Thoracic aorta (tissue), 2 donors: ENCODE results near the gene BIRC5. TPM values are rescaled to one million over a fixed set of nuclear protein-coding genes. Genes with fewer than 3 reads are reported as not detected.
A peak's percentile ranks its signal among the peaks of the same experiment; 100 is the strongest.

ENCODE experiments used
- ATAC-seq: fragments of 150-250 bp; one replicate; pipeline ENCODE4 v1.8.0; 2017; ENCODE audit warnings: low read depth; ENCODE audit not compliant: insufficient number of reproducible peaks, low FRiP score
- DNase-seq: peaks from one replicate; pipeline ENCODE4 v3.0.0-alpha.2; 2020; ENCODE audit warnings: low spot score
- H3K27ac ChIP-seq, 2 donors: fragments of 200-600 bp; sonication (generic); 1 replicate in 1 of 2; 2 replicates in 1 of 2; pipeline ENCODE4 v1.5.1; 2016; ENCODE audit warnings: mild to moderate bottlenecking in 2 of 2, moderate library complexity in 2 of 2
- H3K27me3 ChIP-seq: fragments of 200-600 bp; sonication (generic); replicated peaks from 2 replicates; pipeline ENCODE4 v1.6.0; 2016; ENCODE audit warnings: mild to moderate bottlenecking; ENCODE audit not compliant: insufficient read depth
- H3K36me3 ChIP-seq: fragments of 200-600 bp; sonication (generic); one replicate; pipeline ENCODE4 v1.5.1; 2016
- H3K4me1 ChIP-seq, 2 donors: fragments of 200-600 bp; sonication (generic); 1 replicate in 1 of 2; 2 replicates in 1 of 2; pipeline versions ENCODE4 v1.5.1 to v1.6.0; 2016; ENCODE audit warnings: low read depth in 2 of 2, mild to moderate bottlenecking in 1 of 2; ENCODE audit not compliant: control insufficient read depth in 1 of 2
- H3K4me3 ChIP-seq: fragments of 200-600 bp; sonication (generic); 2 replicates; pipeline ENCODE4 v1.5.1; 2016; ENCODE audit warnings: mild to moderate bottlenecking
- H3K9me3 ChIP-seq: fragments of 200-600 bp; sonication (generic); 2 replicates; pipeline ENCODE4 v1.5.1; 2016
- total RNA-seq, 2 donors: library from RNA; depleted of rRNA; stranded (reverse); fragments of >200 nt; gene quantifications; one replicate each; pipeline versions ENCODE4 v1.1.0 to v1.2.3, GENCODE V29; 2016
- TF ChIP-seq, protein P1 (sequence below): fragments of 200-600 bp; sonication (generic); IDR thresholded peaks from one replicate; pipeline ENCODE4 v1.5.1; 2019; ENCODE audit warnings: antibody characterized with exemption

Gene BIRC5
- total RNA-seq, 2 donors from 2014 or later = 0.14 to 4.2 TPM

DNA sequence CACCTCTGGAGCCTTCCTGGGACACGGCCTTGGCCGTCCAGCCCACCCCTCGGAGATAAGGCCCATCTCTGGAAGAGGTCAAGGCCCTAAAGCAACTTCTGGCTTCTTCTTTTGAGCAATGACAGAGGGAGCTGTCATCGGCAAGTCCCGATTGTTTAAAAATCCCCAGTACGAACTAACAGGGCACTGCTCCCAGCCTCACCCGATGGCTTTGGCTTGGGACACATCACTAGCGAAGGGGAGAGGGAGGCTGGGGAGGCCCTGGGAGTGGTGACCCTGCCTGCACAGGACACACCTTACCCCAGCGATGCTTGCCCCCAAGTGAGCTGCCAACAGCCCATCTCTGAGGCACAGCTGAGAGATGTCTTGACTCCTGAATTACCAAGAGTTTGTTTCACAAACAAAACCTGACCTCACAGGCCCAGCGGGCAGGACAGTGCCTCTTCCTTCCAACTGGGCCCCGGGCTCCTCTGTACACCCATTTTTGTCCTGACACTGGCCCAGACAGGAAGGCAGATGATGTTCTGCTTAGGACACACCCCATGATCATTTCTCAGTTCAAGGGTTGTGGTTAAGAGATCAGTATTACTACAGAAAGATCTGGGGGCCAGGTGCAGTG lies 40.8 kb upstream of the BIRC5 start:
- Histone ChIP-seq H3K27ac (peak overlapping the region; percentile 67 to 85), H3K4me1 (peaks cover 34 to 76% of the 10 kb centered on the region in 2 donors), H3K27me3 (no peaks in the 10 kb centered on the region), H3K9me3 (no peaks in the 10 kb centered on the region), H3K4me3 (no peak overlapping the region), H3K36me3 (no peaks in the 10 kb centered on the region)
- no peak for ATAC-seq
- TF ChIP-seq, protein P1, sequence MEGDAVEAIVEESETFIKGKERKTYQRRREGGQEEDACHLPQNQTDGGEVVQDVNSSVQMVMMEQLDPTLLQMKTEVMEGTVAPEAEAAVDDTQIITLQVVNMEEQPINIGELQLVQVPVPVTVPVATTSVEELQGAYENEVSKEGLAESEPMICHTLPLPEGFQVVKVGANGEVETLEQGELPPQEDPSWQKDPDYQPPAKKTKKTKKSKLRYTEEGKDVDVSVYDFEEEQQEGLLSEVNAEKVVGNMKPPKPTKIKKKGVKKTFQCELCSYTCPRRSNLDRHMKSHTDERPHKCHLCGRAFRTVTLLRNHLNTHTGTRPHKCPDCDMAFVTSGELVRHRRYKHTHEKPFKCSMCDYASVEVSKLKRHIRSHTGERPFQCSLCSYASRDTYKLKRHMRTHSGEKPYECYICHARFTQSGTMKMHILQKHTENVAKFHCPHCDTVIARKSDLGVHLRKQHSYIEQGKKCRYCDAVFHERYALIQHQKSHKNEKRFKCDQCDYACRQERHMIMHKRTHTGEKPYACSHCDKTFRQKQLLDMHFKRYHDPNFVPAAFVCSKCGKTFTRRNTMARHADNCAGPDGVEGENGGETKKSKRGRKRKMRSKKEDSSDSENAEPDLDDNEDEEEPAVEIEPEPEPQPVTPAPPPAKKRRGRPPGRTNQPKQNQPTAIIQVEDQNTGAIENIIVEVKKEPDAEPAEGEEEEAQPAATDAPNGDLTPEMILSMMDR = no peak
- DNase-seq = no peak

DNA sequence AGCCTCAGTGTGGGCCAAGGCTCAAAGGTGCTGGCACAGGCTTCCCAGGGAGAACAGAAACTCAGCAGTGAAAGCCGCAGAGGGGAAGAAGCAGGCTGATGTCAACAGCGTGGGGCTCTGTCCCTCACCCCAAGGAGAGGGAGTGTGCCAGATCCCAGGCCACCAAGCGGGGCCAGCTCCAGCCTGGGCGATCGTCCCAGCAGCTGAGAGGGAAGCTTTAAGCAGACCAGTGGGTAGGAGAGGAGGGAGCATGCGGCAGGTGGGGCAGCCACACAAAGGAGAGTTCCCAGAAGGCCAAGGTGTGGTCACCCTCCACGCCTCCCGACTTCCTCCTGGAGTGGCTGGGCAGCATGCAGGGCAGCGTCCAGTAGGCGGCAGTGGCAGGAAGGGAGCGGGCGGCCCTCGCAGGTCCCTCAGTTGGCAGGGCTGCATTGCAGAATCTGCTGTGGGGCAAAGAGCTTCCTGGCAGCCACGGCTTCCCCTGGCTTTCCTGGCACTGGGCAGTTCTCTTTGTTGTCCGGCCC lies 39.6 kb upstream of the BIRC5 start:
- peaks cover 37 to 78% of the 10 kb centered on the region in 2 donors for H3K4me1 ChIP-seq

DNA sequence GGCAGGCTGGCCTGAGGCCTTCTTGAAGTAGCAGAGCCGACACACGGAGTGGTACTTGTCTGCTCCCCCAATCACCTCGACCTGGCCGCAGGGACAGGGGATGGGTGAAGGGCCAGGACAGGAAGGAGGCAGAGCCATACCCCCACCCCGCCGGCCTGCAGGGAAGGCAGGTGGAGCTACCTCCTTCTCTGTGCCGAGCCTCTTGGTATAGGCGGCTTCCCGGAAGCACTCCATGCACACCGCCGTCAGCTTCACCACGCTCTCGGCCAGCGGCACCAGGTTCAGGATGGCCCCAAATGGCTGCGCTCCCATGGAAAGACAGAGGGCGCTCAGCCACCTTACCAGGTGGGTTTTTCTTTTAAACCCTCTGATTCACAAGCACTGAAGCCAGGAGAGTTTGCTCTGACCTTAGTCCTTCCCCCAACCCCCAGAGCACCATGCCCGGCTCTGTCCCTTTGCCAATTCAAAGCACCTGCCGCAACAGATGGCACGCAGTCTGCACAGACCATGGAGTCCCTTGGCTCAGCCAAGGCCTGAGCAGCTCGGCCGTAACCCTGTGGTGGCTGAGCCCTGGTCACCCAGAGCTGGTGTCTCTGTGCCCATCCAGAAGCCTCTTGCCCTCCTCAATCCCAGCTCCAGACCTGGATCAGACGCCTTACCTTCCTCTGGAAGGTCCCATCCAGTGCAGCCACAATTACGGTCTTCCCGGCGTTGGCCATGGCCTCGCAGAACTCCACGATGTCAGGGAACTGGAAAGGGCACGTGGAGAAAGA lies 39.0 kb upstream of the BIRC5 start:
- Histone ChIP-seq H3K27ac (peak overlapping the region; percentile 85 to 93), H3K36me3 (no peaks in the 10 kb centered on the region), H3K4me1 (peaks cover 43 to 78% of the 10 kb centered on the region in 2 donors), H3K4me3 (peak overlapping the region; percentile 34), H3K9me3 (no peaks in the 10 kb centered on the region), H3K27me3 (no peaks in the 10 kb centered on the region)
- TF ChIP-seq, protein P1 = no peak
- DNase-seq (no peak), ATAC-seq (no peak)

More for the DNA sequence above, 39.6 kb upstream of the BIRC5 start:
- DNase-seq (peak; percentile 66), ATAC-seq (peak; percentile 31)
- Histone ChIP-seq H3K36me3 (no peaks in the 10 kb centered on the region), H3K27ac (peak overlapping the region; percentile 85 to 93), H3K27me3 (no peaks in the 10 kb centered on the region), H3K4me3 (peak overlapping the region; percentile 34), H3K9me3 (no peaks in the 10 kb centered on the region)
- TF ChIP-seq, protein P1 = peak; percentile 64

DNA sequence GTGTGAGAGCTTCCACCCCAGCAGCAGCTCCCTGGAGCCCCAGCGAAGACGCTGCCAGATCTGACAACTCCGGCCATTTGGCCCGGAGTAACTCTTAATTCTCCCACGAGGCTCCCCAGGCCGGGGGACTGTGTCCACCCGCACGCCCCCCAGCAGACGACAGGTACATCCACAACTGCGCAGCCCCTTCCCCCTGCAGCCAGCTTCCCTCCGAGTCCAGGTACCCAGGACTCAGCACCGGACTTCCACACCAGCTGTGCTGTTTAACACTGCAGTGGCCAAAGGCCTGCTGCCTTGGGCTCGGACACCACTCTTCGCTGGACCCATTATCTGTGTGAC lies 38.4 kb upstream of the BIRC5 start:
- TF ChIP-seq, protein P1 = no peak
- no peak for ATAC-seq
- Histone ChIP-seq H3K27ac (peak overlapping the region; percentile 85 to 93), H3K4me1 (peaks cover 47 to 79% of the 10 kb centered on the region in 2 donors), H3K9me3 (no peaks in the 10 kb centered on the region), H3K4me3 (no peak overlapping the region), H3K27me3 (no peaks in the 10 kb centered on the region), H3K36me3 (no peaks in the 10 kb centered on the region)
- no peak for DNase-seq

DNA sequence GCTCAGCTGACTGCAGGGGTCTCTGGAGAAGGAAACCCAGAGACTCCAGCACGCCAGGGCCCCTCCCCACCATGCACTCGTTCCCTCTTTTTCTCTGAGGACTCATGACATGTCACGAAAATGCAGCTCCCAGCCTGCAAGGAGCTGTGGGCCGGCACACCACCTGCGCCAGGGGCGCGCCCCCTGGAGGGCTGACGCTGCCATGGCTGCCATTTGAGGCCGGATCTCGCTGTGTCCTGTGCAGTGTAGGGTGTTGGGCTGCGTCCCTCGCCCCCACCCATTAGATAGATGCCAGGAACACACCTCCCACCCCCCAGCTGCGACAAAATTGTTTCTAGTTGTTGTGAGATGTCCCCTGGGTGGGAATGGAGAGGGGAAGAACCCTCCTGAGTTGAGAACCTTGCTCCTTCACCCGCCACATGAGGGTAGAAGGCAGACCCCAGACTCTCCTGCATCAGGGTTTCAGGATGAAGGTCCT lies 37.5 kb upstream of the BIRC5 start:
- peak overlapping the region in 1 of 2 donors; percentile 85 for H3K27ac ChIP-seq
- TF ChIP-seq, protein P1 = peak; percentile 85
- no peaks in the 10 kb centered on the region for H3K36me3 ChIP-seq
- DNase-seq (no peak), ATAC-seq (no peak)
- H3K4me1 ChIP-seq = peaks cover 52 to 82% of the 10 kb centered on the region in 2 donors
- no peaks in the 10 kb centered on the region for H3K27me3 ChIP-seq
- no peaks in the 10 kb centered on the region for H3K9me3 ChIP-seq
- no peak overlapping the region for H3K4me3 ChIP-seq
